Right forelimb (tissue), 1 donor: ENCODE data around the gene RBPMS2.
"Not testable (repeated sequence)": the region's sequence is repeated elsewhere in the genome, so short reads cannot be mapped to it uniquely, and the experiment has no call there.

Experiments used
- DNase-seq: peaks from one replicate; pipeline ENCODE4 v3.0.0-alpha.2; 2018

RBPMS2 gene

DNA sequence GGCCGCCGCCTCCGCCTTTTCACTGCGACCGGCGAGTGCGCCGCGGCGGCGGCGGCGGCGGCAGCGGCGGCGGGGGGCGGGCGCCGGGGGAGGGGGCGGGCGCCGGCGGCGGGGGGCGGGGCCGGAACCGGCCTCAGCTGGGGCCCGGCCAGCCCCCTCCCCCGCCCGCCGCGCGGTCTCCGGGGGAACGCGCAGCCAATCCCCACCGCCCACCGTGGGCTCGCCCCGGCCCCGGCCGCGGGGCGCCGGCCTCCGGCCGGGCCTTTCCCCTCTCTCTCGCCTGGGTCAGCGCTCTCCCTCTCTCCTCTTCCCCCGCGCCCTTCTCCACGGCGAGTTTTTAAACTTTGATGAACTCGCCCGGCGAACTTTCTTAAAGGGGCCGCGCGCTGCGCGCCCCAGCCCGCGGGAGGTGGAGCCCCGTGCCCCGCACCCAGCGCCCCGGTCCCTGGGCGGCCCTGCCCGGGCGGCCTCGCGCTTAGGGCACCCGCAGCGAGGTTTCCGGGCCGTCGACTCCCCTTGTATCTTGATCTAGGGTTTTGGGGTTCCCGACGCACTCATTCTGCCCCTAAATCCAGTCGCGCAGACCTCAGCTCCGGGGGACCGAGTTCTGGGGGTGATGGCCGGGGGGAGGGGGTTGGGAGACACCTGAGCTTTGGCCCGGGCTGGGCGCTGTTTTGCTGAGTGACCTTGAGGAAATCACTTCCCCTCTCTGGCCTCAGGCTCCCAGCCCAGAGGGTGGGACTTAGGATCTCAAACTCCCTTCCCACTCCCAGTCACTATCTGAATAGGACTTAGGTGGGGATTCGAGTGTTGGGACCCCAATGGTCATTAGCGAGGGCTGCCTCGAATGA lies at the start of gene RBPMS2:
TSS of gene RBPMS2 (minus strand) at position 39 of the 851 bp plus-strand sequence. CDS start 270 bp downstream, outside the sequence.
- peak; percentile 54 for DNase-seq

DNA sequence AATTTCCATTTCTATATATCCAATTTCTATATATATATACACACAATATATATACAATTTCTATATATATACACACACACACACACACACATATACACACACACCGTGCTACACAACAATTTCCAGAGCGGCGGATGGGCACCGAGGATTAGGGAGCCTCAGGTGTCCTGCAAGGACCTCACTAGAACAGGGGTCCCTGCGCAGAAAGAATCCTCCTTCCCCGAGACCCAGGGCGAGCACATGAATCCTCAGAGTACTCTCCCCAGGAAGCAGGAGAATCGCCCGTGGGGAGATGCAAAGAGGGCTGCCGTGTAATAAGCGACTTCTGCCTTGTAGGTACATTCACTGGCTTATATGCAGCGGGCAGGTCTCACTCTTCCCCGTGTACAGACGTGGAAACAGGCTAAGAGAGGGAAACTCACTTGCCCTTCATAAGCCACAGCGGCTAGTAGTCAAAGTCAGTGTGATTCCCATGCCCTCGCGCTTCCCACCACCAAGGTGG lies 49.6 kb upstream of the RBPMS2 start:
- no peak for DNase-seq

DNA sequence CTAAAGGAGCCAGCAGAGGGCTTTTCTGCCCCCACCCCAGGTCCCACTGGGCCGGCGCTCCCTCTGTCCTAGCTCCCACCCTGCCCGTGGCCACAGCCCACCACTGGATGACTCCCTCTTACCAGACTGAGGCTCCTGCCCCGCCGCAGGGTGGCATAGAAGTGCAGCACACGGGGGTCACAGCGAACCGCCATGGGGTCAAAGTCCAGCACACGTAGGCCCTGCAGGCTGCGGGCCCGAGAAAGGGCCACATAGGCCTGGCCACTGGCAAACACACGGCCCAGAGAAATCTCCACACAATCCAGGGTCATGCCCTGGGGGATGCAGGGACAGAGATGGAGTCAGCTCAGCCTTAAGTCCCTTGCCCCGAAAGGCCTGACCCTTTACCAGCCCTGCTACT lies 41.1 kb upstream of the RBPMS2 start:
- DNase-seq = no peak

DNA sequence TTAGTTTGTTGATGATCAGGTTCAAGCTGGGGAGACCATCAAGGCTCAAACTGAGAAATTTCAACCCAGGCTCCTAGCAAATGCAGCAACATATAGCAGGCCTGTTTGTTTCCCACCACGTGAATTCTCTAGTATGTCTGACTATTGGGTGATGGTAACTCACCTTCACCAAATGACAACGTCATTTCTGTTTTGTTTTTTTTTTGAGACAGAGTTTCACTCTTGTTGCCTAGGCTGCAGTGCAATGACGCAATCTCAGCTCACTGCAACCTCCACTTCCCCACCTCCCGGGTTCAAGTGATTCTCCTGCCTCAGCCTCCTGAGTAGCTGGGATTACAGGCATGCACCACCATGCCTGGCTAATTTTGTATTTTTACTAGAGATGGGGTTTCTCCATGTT lies 39.6 kb upstream of the RBPMS2 start:
- not testable (repeated sequence) for DNase-seq

DNA sequence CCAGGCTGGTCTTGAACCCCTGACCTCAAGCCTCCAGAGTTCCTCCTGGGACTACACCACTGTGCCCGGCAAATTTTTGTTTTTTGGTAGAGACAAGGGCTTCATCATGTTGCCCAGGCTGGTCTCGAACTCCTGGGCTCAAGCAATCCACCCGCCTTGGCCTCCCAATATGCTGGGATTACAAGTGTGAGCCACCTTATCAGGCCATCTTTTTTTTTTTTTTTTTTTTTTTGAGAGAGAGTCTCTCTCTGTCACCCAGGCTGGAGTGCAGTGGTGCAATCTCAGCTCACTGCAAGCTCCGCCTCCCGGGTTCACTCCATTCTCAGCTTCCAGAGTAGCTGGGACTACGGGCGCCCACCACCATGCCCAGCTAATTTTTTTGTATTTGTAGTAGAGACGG lies 38.9 kb upstream of the RBPMS2 start:
- DNase-seq = not testable (repeated sequence)

DNA sequence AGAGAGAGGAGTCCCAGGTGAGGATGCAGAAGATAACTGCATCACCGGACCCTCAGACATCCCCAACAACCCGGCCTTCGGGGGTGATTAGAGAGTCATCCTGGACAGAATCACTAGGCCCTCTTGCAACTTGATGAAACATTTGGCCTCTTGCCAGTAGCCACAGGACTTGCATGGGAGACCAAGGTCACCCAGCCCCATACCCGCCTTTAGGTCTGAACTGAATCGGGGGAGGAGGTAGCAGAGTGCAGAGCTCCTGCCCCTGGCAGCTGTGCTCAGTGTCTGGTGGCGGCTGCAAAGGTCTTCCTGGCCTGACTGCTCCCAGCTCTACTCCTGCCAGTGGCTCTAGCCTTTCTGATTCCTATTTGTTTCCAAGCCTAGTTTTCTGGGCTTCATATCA lies 37.7 kb upstream of the RBPMS2 start:
- no peak for DNase-seq

DNA sequence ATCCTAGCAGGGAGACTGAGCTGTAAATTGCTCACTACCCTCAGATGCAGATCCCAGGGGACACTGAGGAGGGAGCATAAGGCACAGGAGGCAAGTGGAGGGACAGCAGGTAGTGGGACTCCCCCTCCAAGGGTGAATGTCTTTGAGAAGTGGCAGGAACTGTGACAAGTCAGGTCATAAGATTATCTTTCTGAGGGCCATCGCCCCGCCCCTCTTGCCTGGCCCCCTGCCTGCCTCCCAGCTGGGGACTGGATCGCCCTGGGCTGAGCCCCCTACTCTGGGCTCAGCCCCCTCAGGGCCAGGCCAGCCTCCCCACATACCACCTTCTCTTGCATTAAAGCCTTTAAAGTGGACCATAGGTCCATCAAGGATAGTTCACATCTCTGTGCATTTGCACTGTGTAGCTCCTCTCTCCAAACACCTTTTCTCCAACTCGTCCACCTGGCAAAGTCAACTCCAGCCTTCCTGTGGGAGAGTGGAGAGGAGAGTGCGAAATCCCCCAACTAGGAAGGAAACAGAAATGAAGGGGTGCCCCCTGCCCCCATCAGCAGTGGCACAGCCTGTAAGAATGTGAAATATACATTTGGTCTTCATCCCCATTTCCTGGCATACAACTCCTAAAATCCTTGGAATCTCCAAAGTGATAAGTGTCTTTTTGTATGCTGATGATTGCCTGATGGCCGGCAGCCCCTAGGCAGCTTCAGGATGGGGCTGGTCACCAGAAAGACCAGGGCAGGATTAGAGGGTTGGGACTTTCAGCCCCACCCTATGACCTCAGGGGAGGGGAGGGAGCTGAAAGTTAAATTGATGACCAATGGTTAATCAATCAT lies 35.3 kb upstream of the RBPMS2 start:
- DNase-seq = no peak

DNA sequence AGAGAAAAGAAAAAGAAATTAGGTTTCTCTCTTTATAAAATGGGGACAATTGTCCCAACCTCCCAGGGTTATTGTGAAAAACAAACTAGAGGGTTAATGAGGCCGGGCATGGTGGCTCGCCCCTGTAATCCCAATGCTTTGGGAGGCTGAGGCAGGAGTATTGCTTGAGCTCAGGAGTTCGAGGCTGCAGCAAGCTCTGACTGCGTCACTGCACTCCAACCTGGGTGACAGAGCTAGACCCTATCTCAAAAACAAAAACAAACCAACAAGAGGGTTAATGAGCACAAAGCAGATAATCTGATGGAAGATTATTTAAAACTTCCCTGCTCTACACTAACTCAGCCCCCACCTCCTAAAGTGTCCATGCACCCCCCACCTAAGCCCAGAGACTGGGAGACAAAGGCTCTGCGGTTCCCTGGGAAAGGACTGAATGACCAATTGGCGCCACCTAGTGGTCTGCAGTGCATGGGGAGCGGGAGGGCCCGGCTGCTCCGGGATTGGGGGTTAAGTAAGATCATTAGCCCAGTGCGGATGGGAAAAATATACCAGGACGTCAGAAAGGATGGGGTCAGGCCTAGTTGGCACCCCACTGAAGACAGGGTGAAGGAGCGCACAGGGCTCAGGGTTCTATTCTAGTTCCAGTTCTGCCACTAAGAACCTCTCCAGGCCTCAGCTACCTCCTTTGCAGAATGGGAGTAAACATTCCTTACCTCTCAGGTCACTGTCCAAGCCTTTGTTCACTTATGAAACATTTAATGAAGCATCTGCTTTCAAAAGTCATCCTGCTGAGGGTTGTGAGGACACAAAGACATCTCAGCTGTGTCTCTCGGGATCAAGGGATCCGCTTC lies 34.5 kb upstream of the RBPMS2 start:
- peak; percentile 88 for DNase-seq

DNA sequence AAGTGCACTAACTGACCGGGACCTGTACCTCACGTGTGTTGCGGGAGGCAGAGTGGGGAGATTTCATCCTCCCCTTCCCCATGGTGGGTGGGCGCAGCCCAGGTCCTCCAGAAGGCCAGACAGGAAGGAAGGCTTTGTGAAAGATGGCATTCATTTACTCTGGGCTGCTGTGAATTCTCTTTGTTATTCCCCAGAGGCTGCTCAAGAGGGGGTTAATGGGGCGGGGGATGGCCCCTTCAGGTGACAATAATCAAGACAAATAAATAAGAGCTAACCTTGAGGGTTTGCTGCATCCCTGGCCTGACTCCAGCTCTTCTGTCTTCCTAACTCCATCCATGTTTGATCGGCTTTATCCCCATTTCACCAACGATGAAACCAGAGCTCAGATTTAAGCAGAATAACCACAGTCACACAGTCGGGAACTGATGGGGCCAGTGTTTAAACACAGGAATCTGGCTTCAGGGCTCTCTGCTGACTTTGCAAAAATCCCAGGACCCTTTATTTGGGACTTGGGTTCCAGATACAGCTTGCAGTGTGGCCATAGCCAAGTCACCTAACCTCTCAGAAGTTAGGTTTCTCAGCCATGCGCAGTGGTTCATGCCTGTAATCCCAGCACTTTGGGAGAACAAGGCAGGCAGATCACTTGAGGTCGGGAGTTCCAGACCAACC lies 33.5 kb upstream of the RBPMS2 start:
- DNase-seq = no peak

DNA sequence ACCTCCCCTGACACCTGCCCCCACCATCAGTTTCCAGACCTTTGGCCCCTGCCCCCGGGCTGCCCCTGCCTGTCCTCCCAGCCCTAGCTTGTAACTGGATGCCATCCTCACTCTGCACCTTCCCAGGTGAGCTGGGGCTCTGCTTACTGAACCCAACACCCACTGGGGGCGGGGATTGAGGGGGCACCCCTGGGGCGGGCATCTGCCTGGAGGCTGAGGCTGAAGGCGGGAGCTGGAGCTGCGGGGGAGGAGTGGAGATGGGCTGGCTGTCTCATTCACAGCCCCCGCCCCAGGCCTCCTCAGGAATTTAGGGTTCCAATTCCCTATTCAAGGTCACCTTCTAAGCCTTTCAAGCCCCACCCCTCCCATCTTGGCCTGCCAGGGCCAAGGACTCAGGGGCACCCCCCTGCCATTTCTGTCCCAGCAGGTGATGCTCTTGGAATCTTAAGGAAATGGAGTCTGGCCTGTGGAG lies 32.4 kb upstream of the RBPMS2 start:
- DNase-seq = no peak

DNA sequence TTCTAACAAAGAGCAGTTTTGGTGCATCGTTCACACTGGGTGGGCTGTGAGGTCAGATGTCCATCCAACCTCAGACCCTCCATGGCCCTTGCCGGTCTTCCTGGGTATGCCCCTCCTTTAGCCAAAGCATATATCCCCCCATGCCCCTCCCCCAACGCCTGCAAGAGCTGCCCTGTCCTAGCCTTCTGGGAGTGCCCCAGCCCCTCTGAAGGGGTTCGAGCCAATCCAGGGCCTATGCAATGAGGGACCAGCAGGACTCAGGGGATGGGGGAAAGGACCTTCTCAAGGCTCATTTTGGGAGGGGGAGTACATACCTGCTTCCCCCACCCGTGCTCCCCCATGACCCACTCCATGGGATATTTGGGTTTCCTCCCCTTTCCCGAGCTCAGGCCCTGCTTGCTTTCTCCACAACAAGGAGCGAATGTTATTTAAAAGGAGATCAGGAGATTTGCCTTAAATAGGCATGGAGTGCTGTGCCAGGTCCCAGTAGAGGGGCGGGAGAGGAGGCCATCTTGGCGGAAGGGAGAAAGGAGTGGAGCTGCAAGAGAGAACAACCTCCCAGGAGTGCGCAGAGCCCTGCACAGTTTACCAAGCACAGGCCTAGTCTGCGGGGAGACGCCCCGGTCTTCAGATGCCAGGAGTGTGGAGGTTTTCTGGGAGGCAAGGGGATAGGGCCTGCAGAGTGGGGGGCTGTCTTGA lies 31.8 kb upstream of the RBPMS2 start:
- DNase-seq = no peak

DNA sequence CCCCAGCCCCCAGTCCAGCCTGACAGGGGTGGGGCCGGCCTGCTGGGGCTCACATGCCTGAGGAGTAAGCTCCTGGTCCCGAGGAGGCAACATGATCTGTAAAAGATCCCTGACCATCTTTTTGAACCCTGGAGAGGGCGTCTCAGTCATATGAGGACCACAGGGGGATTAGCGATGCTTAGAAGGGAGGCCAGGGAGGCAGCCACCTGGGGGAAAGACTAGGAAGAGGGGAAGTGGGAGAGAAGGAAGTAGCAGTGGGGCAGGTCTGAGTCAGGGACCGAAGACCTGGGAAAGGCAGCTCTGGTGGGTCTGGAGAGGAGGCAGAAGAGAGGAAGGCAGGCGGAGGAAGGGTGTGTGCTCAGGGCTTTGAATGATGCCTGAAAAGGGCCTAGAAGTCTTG lies 31.1 kb upstream of the RBPMS2 start:
- no peak for DNase-seq

DNA sequence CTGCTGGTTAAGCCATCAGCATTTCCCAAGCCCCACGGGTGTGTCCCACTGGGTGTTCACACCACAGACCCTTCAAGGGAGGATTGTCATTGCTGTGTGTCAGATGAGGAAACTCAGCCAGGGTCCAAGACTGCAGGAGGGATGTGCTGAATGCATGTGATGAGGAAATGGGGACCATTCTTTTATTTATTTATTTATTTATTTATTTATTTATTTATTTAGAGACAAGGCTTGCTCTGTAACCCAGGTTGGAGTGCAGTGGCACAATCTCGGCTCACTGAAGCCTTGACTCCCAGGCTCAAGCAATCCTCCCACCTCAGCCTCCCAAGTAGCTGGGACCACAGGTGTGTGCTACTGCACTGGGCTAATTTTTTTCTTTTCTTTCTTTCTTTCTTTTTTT lies 29.2 kb upstream of the RBPMS2 start:
- DNase-seq = no peak

DNA sequence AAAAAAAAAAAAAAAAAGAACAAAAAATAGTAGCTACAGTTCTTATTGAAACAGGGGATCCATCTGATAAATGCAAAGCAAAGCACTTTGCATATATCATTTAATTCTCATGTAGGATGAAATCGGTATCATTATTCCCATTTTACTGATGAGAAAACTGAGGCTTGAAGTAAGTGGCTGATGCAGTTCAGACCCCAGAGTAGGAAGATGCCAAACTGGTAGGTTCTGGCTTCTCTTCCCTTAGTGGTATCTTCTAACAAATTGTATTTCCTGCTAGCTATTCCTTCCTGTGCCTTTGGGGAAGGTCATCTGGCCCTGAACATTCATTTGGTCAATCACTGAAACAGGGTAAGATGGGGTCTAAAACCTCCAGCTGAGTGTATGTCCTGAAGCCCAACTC lies 28.1 kb upstream of the RBPMS2 start:
- no peak for DNase-seq

DNA sequence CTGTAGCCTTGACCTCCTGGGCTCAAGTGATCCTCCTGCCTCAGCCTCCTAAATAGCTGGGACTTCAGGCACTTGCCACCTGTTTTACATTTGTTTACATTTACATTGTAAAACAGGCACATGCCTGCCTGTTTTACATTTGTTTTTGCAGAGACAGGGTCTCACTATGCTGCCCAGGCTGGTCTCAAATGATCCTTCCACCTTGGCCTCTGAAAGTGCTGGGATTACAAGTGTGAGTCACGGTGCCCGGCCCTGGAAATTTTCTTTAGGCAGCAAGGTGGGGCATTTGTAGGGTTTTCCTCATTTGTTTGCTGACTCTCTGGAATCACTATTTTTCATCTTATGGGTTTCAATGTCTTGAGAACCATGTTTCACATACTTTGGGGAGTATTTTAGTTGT lies 25.1 kb upstream of the RBPMS2 start:
- DNase-seq = no peak

DNA sequence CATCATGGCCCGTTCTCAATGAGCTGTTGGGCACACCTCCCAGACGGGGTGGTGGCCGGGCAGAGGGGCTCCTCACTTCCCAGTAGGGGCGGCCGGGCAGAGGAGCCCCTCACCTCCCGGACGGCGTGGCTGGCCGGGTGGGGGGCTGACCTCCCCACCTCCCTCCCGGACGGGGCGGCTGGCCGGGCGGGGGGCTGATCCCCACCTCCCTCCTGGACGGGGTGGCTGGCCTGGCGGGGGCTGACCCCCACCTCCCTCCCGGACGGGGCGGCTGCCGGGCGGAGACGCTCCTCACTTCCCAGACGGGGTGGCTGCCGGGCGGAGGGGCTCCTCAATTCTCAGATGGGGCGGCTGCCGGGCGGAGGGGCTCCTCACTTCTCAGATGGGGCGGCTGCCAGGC lies 23.5 kb upstream of the RBPMS2 start:
- DNase-seq = not testable (repeated sequence)

DNA sequence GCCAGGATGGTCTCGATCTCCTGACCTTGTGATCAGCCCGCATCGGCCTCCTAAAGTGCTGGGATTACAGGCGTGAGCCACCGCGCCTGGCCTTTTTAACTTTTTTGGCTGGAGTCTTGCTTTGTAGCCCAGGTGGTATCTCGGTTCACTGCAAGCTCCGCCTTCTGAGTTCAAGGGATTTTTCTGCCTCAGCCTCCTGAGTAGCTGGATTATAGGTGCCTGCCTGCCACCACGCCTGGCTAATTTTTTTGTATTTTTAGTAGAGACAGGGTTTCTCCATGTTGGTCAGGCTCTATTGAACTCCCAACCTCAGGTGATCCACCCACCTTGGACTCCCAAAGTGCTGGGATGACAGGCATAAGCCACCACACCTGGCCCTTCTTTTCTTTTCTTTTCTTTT lies 20.5 kb upstream of the RBPMS2 start:
- not testable (repeated sequence) for DNase-seq

DNA sequence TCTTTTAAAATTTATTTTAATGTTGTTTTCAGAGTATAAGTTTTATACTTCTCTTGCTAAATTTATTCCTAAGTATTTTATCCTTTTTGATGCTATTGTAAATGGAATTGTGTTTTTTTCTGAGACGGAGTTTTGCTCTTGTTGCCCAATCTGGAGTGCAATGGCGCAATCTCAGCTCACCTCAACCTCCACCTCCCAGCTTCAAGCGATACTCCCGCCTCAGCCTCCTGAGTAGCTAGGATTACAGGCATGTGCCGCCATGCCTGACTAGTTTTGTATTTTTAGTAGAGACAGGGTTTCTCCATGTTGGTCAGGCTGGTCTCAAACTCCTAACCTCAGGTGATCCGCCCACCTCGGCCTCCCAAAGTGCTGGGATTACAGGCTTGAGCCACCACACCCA lies 19.9 kb upstream of the RBPMS2 start:
- not testable (repeated sequence) for DNase-seq

DNA sequence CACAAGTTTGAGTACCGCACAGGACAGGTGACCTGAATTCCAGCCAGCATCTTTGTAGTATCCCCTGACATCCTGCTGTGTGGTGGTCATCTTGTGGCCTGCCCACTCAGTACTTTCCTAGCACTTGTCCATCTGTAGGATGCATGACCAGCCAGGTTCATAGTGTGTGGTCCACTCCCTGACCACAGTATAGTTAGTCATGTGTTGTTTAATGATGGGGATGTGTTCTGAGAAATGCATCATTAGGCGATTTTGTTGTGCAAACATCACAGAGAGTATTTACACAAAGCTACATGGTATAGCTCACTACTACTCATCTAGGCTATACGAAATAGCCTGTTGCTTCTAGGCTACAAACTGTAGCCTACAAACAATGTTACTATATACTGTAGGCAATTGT lies 16.9 kb upstream of the RBPMS2 start:
- no peak for DNase-seq

DNA sequence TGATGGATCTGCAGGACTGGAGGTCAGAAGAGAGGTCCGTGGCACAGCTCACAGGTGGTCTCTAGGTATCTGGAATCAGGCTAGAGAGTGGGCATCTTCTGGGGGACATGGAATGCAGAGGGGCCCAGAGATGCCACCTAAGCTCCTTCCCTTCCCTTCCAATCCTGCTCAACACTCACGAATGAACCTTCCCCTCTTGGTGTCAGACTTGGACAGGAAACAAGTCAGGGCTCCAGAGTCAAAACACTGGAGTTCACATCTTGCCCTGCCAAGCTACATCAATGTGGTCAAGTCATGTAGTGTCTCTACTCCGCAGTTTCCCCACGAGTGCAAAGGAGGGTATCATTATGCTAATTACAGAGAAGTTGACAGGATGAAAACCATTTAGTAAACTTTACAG lies 16.0 kb upstream of the RBPMS2 start:
- DNase-seq = no peak

DNA sequence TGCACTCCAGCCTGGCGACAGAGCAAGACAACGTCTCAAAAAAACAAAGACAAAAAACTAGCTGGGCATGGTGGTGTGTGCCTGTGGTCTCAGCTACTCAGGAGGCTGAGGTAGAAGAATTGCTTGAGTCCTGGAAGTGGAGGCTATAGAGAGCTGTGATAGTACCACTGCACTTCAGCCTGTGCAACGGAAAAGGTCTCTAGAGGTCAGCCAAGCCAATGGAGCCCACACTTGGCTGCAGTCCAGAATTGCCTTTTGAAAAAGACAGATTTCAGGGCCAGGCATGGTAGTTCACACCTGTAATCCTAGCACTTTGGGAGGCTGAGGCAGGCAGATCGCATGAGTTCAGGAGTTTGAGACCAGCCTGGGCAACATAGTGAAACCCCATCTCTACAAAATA lies 8.4 kb upstream of the RBPMS2 start:
- DNase-seq = no peak

DNA sequence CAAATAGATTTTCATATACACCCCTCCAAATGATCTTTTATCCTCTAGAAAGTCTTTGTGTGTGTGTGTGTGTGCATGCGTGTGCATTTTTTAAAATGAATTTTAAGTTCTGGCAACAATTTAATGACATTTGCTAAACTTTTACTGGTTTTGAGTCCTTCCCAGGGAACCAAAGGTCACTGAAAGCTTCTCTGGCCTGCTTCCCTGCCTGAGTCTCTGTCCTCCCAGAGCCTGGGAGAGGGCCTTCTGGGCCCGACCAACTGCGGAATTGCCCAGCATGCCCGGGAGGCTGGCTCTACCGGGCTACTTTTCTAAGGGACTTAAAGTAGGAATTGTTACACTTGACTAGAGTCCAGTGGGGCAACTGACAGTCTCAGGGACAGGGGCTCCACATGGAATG lies 7.4 kb upstream of the RBPMS2 start:
- no peak for DNase-seq
